H9 (cell line): Measurements from ENCODE around the gene STAB2. TPM values are rescaled to one million over a fixed set of nuclear protein-coding genes. Genes with fewer than 3 reads are reported as not detected.

Experiments used
- DNase-seq: peaks from one replicate; pipeline ENCODE4 v3.0.0-alpha.2; 2017
- H2AFZ ChIP-seq: one replicate; pipeline ENCODE4 v1.6.1; 2013; ENCODE audit warnings: mild to moderate bottlenecking, low read length, control low read depth, moderate library complexity
- H2AK5ac ChIP-seq: 2 replicates; pipeline ENCODE4 v1.6.1; 2013; ENCODE audit warnings: low read length, control low read depth, mixed read lengths; ENCODE audit not compliant: insufficient read length
- H2BK120ac ChIP-seq: one replicate; pipeline ENCODE4 v1.6.1; 2013; ENCODE audit warnings: low read depth, mild to moderate bottlenecking, low read length, control low read depth, inconsistent platforms; ENCODE audit not compliant: poor library complexity, severe bottlenecking
- H2BK12ac ChIP-seq: 2 replicates; pipeline ENCODE4 v1.6.1; 2013; ENCODE audit warnings: low read length, control low read depth, mixed read lengths, low read depth; ENCODE audit not compliant: insufficient read length
- H2BK15ac ChIP-seq: 2 replicates; pipeline ENCODE4 v1.6.1; 2013; ENCODE audit warnings: low read depth, low read length, control low read depth
- H2BK20ac ChIP-seq: one replicate; pipeline ENCODE4 v1.6.1; 2013; ENCODE audit warnings: low read depth, mild to moderate bottlenecking, low read length, control low read depth, inconsistent platforms; ENCODE audit not compliant: poor library complexity, severe bottlenecking
- H2BK5ac ChIP-seq: 2 replicates; pipeline ENCODE4 v1.6.1; 2013; ENCODE audit warnings: low read length, control low read depth, mixed read lengths; ENCODE audit not compliant: insufficient read length
- H3K14ac ChIP-seq: 2 replicates; pipeline ENCODE4 v1.6.1; 2013; ENCODE audit warnings: low read length, control low read depth; ENCODE audit not compliant: insufficient read depth
- H3K18ac ChIP-seq: 2 replicates; pipeline ENCODE4 v1.6.1; 2013; ENCODE audit warnings: low read depth, mild to moderate bottlenecking, mixed read lengths, low read length, control low read depth; ENCODE audit not compliant: insufficient read length
- H3K23ac ChIP-seq: 2 replicates; pipeline ENCODE4 v1.6.1; 2013; ENCODE audit warnings: low read length, control low read depth, mixed read lengths, low read depth; ENCODE audit not compliant: insufficient read length
- H3K23me2 ChIP-seq: 2 replicates; pipeline ENCODE4 v1.6.1; 2013; ENCODE audit warnings: low read depth, mild to moderate bottlenecking, mixed read lengths, low read length, control low read depth; ENCODE audit not compliant: insufficient read length, poor library complexity, severe bottlenecking
- H3K27ac ChIP-seq: 2 replicates; pipeline ENCODE4 v1.5.1; 2013; ENCODE audit warnings: low read length, control low read depth, mixed read lengths, low read depth; ENCODE audit not compliant: insufficient read length
- H3K27me3 ChIP-seq: 2 replicates; pipeline ENCODE4 v1.6.1; 2013; ENCODE audit warnings: low read length, control low read depth, inconsistent platforms; ENCODE audit not compliant: insufficient read depth
- H3K4ac ChIP-seq: 2 replicates; pipeline ENCODE4 v1.6.1; 2013; ENCODE audit warnings: low read depth, mild to moderate bottlenecking, control low read depth, inconsistent platforms, low read length, moderate library complexity
- H3K4me1 ChIP-seq: 2 replicates; pipeline ENCODE4 v1.6.1; 2013; ENCODE audit warnings: low read length, control low read depth, inconsistent platforms; ENCODE audit not compliant: insufficient read depth
- H3K4me2 ChIP-seq: 2 replicates; pipeline ENCODE4 v1.6.1; 2013; ENCODE audit warnings: low read length, control low read depth, mixed read lengths; ENCODE audit not compliant: insufficient read length, insufficient read depth
- H3K56ac ChIP-seq: 2 replicates; pipeline ENCODE4 v1.6.1; 2013; ENCODE audit warnings: low read depth, mild to moderate bottlenecking, mixed read lengths, low read length, control low read depth; ENCODE audit not compliant: insufficient read length
- H3K79me1 ChIP-seq: 2 replicates; pipeline ENCODE4 v1.6.1; 2013; ENCODE audit warnings: low read depth, mild to moderate bottlenecking, moderate library complexity, low read length, control low read depth, inconsistent platforms; ENCODE audit not compliant: insufficient read depth, poor library complexity, severe bottlenecking
- H3K79me2 ChIP-seq: 2 replicates; pipeline ENCODE4 v1.6.1; 2013; ENCODE audit warnings: low read length, control low read depth, inconsistent platforms; ENCODE audit not compliant: insufficient read depth
- H3K9ac ChIP-seq: 2 replicates; pipeline ENCODE4 v1.6.1; 2013; ENCODE audit warnings: low read length, control low read depth, mixed read lengths; ENCODE audit not compliant: insufficient read length; ENCODE audit errors: extremely low read depth
- H3K9me3 ChIP-seq: one replicate; pipeline ENCODE4 v1.6.1; 2013; ENCODE audit warnings: low read depth, low read length, inconsistent platforms; ENCODE audit not compliant: control insufficient read depth
- H3T11ph ChIP-seq: one replicate; pipeline ENCODE4 v1.6.1; 2013; ENCODE audit warnings: mild to moderate bottlenecking, low read length, control low read depth, inconsistent platforms
- H4K20me1 ChIP-seq: one replicate; pipeline ENCODE4 v1.6.1; 2013; ENCODE audit not compliant: control insufficient read depth, insufficient read length, insufficient read depth
- H4K5ac ChIP-seq: 2 replicates; pipeline ENCODE4 v1.6.1; 2013; ENCODE audit warnings: low read depth, mild to moderate bottlenecking, mixed read lengths, low read length, control low read depth; ENCODE audit not compliant: insufficient read length
- H4K8ac ChIP-seq: replicated peaks from 2 replicates; pipeline ENCODE4 v1.6.1; 2013; ENCODE audit warnings: low read length, control low read depth, mixed read lengths, low read depth; ENCODE audit not compliant: insufficient read length
- H4K91ac ChIP-seq: 2 replicates; pipeline ENCODE4 v1.6.1; 2013; ENCODE audit warnings: low read depth, mild to moderate bottlenecking, moderate library complexity, mixed read lengths, low read length, control low read depth; ENCODE audit not compliant: insufficient read length
- H3K27ac Mint-ChIP-seq, 3 experiments: 2 replicates in 2 of 3; 3 replicates in 1 of 3; pipeline ENCODE4 v1.8.0; 2020 to 2021; ENCODE audit warnings: mixed read lengths in 3 of 3, mild to moderate bottlenecking in 1 of 3, moderate library complexity in 1 of 3
- H3K27me3 Mint-ChIP-seq: 2 replicates; pipeline ENCODE4 v1.8.0; 2021; ENCODE audit warnings: low read depth, mild to moderate bottlenecking, moderate library complexity, mixed read lengths
- H3K36me3 Mint-ChIP-seq, 3 experiments: 2 replicates in 2 of 3; 3 replicates in 1 of 3; pipeline ENCODE4 v1.8.0; 2020 to 2021; ENCODE audit warnings: low read depth in 3 of 3, mixed read lengths in 3 of 3; ENCODE audit not compliant: insufficient read depth in 1 of 3
- H3K4me1 Mint-ChIP-seq, 2 experiments: 2 replicates each; pipeline ENCODE4 v1.8.0; 2020; ENCODE audit warnings: mixed read lengths in 2 of 2
- H3K4me3 Mint-ChIP-seq, 2 experiments: 2 replicates in 1 of 2; 3 replicates in 1 of 2; pipeline ENCODE4 v1.8.0; 2020 to 2021; ENCODE audit warnings: mild to moderate bottlenecking in 2 of 2, mixed read lengths in 2 of 2, moderate library complexity in 1 of 2
- H3K9me3 Mint-ChIP-seq, 2 experiments: 2 replicates in 1 of 2; 3 replicates in 1 of 2; pipeline ENCODE4 v1.8.0; 2020; ENCODE audit warnings: mild to moderate bottlenecking in 2 of 2, mixed read lengths in 2 of 2, moderate library complexity in 1 of 2
- WGBS: extraction: QIAGEN DNeasy Blood & Tissue Kit; methylation state at CpG from one replicate; pipeline ENCODE4 v1.1.7; 2013; ENCODE audit warnings: missing lambda C conversion rate, low lambda C conversion rate, mixed read lengths; ENCODE audit not compliant: insufficient read length; ENCODE audit errors: extremely low coverage; 5-methylcytosine and 5-hydroxymethylcytosine counted together
- total RNA-seq: library from RNA; stranded (reverse); gene quantifications from 2 replicates; pipeline ENCODE4 v1.2.1, GENCODE V29; 2021
- TF ChIP-seq, protein P1 (sequence below): fragments of 200-600 bp; sonication (generic); conservative IDR thresholded peaks from 3 replicates; pipeline ENCODE4 v1.8.0; 2021; ENCODE audit warnings: antibody characterized with exemption, mild to moderate bottlenecking

The STAB2 gene
- total RNA-seq, 1 experiment from 2014 or later, result 0.02 TPM

DNA sequence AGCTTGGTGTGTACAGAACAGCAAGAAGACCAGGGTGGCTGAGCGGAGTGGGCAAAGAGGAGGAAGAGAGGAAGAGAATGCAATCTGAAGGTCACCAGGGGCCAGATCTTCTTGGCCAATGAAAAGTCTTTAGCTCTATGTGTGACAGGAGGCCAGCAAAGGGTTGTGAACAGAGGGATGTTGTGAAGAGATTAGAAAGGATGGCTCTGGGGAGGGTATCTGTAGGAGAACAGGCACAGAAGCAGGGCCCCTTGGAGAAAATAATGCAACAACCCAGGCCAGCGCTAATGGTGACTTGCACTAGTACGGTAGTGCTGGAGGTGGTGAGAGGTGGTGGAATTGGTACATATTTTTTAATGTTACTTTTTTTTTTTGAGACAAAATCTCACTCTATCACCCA lies 156.7 kb downstream of the STAB2 start:
- H3K23me2 ChIP-seq, result no peaks in the 10 kb centered on the region
- no peak overlapping the region for H2BK120ac ChIP-seq
- H3K4me2 ChIP-seq, result no peak overlapping the region
- no peak overlapping the region for H2AFZ ChIP-seq
- no peak overlapping the region for H2BK12ac ChIP-seq
- H3K27ac ChIP-seq, result no peak overlapping the region
- no peak overlapping the region for H2BK20ac ChIP-seq
- no peaks in the 10 kb centered on the region for H3K36me3 Mint-ChIP-seq
- TF ChIP-seq, protein P1, sequence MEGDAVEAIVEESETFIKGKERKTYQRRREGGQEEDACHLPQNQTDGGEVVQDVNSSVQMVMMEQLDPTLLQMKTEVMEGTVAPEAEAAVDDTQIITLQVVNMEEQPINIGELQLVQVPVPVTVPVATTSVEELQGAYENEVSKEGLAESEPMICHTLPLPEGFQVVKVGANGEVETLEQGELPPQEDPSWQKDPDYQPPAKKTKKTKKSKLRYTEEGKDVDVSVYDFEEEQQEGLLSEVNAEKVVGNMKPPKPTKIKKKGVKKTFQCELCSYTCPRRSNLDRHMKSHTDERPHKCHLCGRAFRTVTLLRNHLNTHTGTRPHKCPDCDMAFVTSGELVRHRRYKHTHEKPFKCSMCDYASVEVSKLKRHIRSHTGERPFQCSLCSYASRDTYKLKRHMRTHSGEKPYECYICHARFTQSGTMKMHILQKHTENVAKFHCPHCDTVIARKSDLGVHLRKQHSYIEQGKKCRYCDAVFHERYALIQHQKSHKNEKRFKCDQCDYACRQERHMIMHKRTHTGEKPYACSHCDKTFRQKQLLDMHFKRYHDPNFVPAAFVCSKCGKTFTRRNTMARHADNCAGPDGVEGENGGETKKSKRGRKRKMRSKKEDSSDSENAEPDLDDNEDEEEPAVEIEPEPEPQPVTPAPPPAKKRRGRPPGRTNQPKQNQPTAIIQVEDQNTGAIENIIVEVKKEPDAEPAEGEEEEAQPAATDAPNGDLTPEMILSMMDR, result no peak
- H3K18ac ChIP-seq, result no peak overlapping the region
- no peaks in the 10 kb centered on the region for H3K9me3 ChIP-seq
- no peak overlapping the region for H2AK5ac ChIP-seq
- DNase-seq, result no peak
- no peak overlapping the region for H3K4me3 Mint-ChIP-seq
- no peak overlapping the region for H4K8ac ChIP-seq
- H2BK15ac ChIP-seq, result no peak overlapping the region
- no peaks in the 10 kb centered on the region for H3K4me1 ChIP-seq
- no peaks in the 10 kb centered on the region for H3K79me1 ChIP-seq
- H3T11ph ChIP-seq, result no peak overlapping the region
- H4K91ac ChIP-seq, result no peak overlapping the region
- H3K9me3 Mint-ChIP-seq, result no peaks in the 10 kb centered on the region
- H3K27me3 Mint-ChIP-seq, result peaks cover 1% of the 10 kb centered on the region
- no peak overlapping the region for H2BK5ac ChIP-seq
- no peaks in the 10 kb centered on the region for H4K20me1 ChIP-seq
- H3K23ac ChIP-seq, result no peak overlapping the region
- no peak overlapping the region for H3K56ac ChIP-seq
- no peak overlapping the region for H3K14ac ChIP-seq
- H3K4me1 Mint-ChIP-seq, result peaks cover 5% of the 10 kb centered on the region in 2 experiments
- H3K4ac ChIP-seq, result no peak overlapping the region
- H4K5ac ChIP-seq, result no peak overlapping the region
- no peak overlapping the region for H3K9ac ChIP-seq
- H3K27ac Mint-ChIP-seq, result no peak overlapping the region
- no peaks in the 10 kb centered on the region for H3K79me2 ChIP-seq
- no peaks in the 10 kb centered on the region for H3K27me3 ChIP-seq
- WGBS, result no CpG with 5 or more reads among the region's 3 CpGs
